ENCODE measurements around the gene PLXNA4. TPM values are rescaled to one million over a fixed set of nuclear protein-coding genes. Genes with fewer than 3 reads are reported as not detected.

PLXNA4 gene
- polyA plus RNA-seq, 2 of the 4 experiments (the other 2 are of a cell fraction), result 0.12 to 0.34 TPM

DNA sequence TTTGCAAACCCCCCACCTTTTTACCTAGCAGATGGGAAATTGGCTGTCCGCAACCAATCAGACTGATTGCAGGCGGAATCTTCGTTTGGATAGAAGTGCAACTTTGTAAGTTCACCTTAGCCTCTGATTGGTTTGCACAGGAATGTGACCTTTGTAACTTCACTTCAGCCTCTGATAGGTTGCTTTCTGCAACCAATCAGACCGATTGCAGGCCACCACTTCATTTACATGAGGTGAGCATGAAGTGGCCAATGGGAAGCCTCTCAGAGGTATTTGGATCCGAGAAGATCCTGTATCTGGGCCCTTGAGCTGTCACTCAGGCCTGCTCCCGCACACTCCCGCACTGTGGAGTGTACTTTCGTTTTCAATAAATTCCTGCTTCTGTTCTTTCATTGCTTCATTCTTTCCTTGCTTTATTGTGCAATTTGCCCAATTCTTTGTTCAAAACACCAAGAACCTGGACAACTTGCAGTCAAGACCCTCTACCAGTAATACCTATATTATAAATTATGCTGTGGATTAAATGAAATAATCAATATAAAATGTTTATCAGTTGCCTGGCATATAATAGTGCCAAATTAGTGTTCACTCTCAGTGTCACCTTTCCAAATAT, 491.4 kb downstream of the PLXNA4 start:
- POLR2A ChIA-PET, result no interaction called here
- no peaks in the 10 kb centered on the region for H3K9me3 ChIP-seq
- CTCF ChIA-PET, result no interaction called here
- no peak for TF ChIP-seq CBX2 (IDR thresholded peaks at IDR 0.05; ENCODE audit: borderline replicate concordance, low read depth)
- TF ChIP-seq, protein P1, sequence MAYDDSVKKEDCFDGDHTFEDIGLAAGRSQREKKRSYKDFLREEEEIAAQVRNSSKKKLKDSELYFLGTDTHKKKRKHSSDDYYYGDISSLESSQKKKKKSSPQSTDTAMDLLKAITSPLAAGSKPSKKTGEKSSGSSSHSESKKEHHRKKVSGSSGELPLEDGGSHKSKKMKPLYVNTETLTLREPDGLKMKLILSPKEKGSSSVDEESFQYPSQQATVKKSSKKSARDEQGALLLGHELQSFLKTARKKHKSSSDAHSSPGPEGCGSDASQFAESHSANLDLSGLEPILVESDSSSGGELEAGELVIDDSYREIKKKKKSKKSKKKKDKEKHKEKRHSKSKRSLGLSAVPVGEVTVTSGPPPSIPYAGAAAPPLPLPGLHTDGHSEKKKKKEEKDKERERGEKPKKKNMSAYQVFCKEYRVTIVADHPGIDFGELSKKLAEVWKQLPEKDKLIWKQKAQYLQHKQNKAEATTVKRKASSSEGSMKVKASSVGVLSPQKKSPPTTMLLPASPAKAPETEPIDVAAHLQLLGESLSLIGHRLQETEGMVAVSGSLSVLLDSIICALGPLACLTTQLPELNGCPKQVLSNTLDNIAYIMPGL (CRISPR knock-in tag; IDR thresholded peaks at IDR 0.05; ENCODE audit: borderline replicate concordance), result no peak
- no peak for TF ChIP-seq BCL3 (IDR thresholded peaks at IDR 0.05)
- TF ChIP-seq, protein P2, sequence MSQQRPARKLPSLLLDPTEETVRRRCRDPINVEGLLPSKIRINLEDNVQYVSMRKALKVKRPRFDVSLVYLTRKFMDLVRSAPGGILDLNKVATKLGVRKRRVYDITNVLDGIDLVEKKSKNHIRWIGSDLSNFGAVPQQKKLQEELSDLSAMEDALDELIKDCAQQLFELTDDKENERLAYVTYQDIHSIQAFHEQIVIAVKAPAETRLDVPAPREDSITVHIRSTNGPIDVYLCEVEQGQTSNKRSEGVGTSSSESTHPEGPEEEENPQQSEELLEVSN (IDR thresholded peaks at IDR 0.05; ENCODE audit: borderline replicate concordance, low read depth), result no peak
- no peak for TF ChIP-seq ATOH8 (CRISPR knock-in tag; IDR thresholded peaks at IDR 0.05; ENCODE audit: low read depth)
- TF ChIP-seq POLR2A (IDR thresholded peaks at IDR 0.05; ENCODE audit: low read length), result no peak
- no peak for TF ChIP-seq ZFP36 (IDR thresholded peaks at IDR 0.05; ENCODE audit: borderline replicate concordance, partially characterized antibody)
- no peak for TF ChIP-seq CTCF (IDR thresholded peaks at IDR 0.05)
- no peak overlapping the region for H3K27ac ChIP-seq
- ATAC-seq (0 out of 6 replicates have a peak, but pooled peaks of 1 of the 2 experiments have one; percentile 42), FAIRE-seq (no peak), DNase-seq (ENCODE audit: low read depth in 1 of 2, low spot score in 1 of 2) (peak in 1 of 2 experiments; percentile 26)
- no peak overlapping the region for H3K4me2 ChIP-seq
- H3K4me1 ChIP-seq, result no peaks in the 10 kb centered on the region
- H3K4me3 ChIP-seq, result no peak overlapping the region
- 82% methylated on average over 8 of the region's 8 CpGs for WGBS (ENCODE audit: missing lambda C conversion rate)

- POLR2A ChIA-PET, result no interaction called here
- 0 out of 6 replicates have a peak overlapping the region, but pooled peaks of 1 of the 2 experiments have one; percentile 22 for H3K27ac ChIP-seq
- 88% methylated on average over 8 of the region's 8 CpGs for WGBS (ENCODE audit: missing lambda C conversion rate)
- DNase-seq (ENCODE audit: low read depth in 1 of 2, low spot score in 1 of 2) (no peak), FAIRE-seq (no peak), ATAC-seq (no peak)
- no peaks in the 10 kb centered on the region for H3K9me3 ChIP-seq
- TF ChIP-seq, protein P2 (IDR thresholded peaks at IDR 0.05; ENCODE audit: borderline replicate concordance, low read depth), result no peak
- TF ChIP-seq RARB (CRISPR knock-in tag; IDR thresholded peaks at IDR 0.05) (no peak), CTCF (IDR thresholded peaks at IDR 0.05) (no peak), SREBF2 (IDR thresholded peaks at IDR 0.05) (no peak), ZSCAN20 (CRISPR knock-in tag; IDR thresholded peaks at IDR 0.05) (no peak), BCL3 (IDR thresholded peaks at IDR 0.05) (no peak), FOSL2 (IDR thresholded peaks at IDR 0.05) (no peak), FOSL2 (CRISPR knock-in tag; IDR thresholded peaks at IDR 0.05) (no peak), NPAS2 (CRISPR knock-in tag; IDR thresholded peaks at IDR 0.05; ENCODE audit: borderline replicate concordance) (no peak), EP300 (IDR thresholded peaks at IDR 0.05) (no peak), MAZ (IDR thresholded peaks at IDR 0.05; ENCODE audit: borderline replicate concordance, low read depth, low read length) (no peak), HEYL (CRISPR knock-in tag; IDR thresholded peaks at IDR 0.05) (no peak), POLR2A (IDR thresholded peaks at IDR 0.05; ENCODE audit: low read length) (no peak), CEBPB (IDR thresholded peaks at IDR 0.05) (no peak)
- no peak overlapping the region for H3K4me2 ChIP-seq
- H3K4me1 ChIP-seq, result no peaks in the 10 kb centered on the region
- H3K4me3 ChIP-seq, result no peak overlapping the region
- CTCF ChIA-PET, result interaction anchor here (2.1 kb wide), 1 partner anchor 140 kb away, joined by 4 read pairs; no protein-coding TSS in a partner anchor
These were observed 492.6 kb downstream of the PLXNA4 start for GRCh38 chr7:132083537-132084123.

Data from A549 (cell line).